ENCODE results near the gene AQP3. TPM values are rescaled to one million over a fixed set of nuclear protein-coding genes. Genes with fewer than 3 reads are reported as not detected.
"Not testable (repeated sequence)": the region's sequence is repeated elsewhere in the genome, so short reads cannot be mapped to it uniquely, and the experiment has no call there.

The AQP3 gene
- total and polyA plus RNA-seq, 2 donors = 129 to 256 TPM

- 13% methylated on average over 9 of the region's 9 CpGs for WGBS
- Histone ChIP-seq H3K4me3 (ENCODE audit: low read length in 2 of 2) (peak overlapping the region in 1 of 2 donors; percentile 19), H3K9me3 (ENCODE audit: control insufficient read depth in 2 of 2, insufficient read depth in 1 of 2, low read length in 1 of 2) (no peaks in the 10 kb centered on the region), H3K36me3 (ENCODE audit: control insufficient read depth in 2 of 2, insufficient read depth in 2 of 2, low read length in 1 of 2) (no peaks in the 10 kb centered on the region), H3K4me1 (ENCODE audit: control insufficient read depth in 2 of 2, insufficient read depth in 2 of 2, low read length in 2 of 2) (peaks cover 42 to 45% of the 10 kb centered on the region in 2 donors), H3K27me3 (ENCODE audit: control insufficient read depth in 2 of 2, insufficient read depth in 1 of 2, low read length in 1 of 2) (no peaks in the 10 kb centered on the region), H3K27ac (ENCODE audit: low read depth in 1 of 2, low read length in 1 of 2) (peak overlapping the region; percentile 86 to 88)
- DNase-seq (ENCODE audit: low read depth in 6 of 9, low spot score in 9 of 9) = peak; percentile 81 to 97 (median 92)
These were observed 31.8 kb downstream of the AQP3 start for GRCh38 chr9:33415501-33416038.

- H3K4me3 ChIP-seq (ENCODE audit: low read length in 2 of 2) = no peak overlapping the region
- H3K4me1 ChIP-seq (ENCODE audit: control insufficient read depth in 2 of 2, insufficient read depth in 2 of 2, low read length in 2 of 2) = peaks cover 42 to 45% of the 10 kb centered on the region in 2 donors
- WGBS = 88% methylated on average over 13 of the region's 13 CpGs
- no peaks in the 10 kb centered on the region for H3K27me3 ChIP-seq (ENCODE audit: control insufficient read depth in 2 of 2, insufficient read depth in 1 of 2, low read length in 1 of 2)
- H3K27ac ChIP-seq (ENCODE audit: low read depth in 1 of 2, low read length in 1 of 2) = peak overlapping the region; percentile 86 to 88
- H3K9me3 ChIP-seq (ENCODE audit: control insufficient read depth in 2 of 2, insufficient read depth in 1 of 2, low read length in 1 of 2) = no peaks in the 10 kb centered on the region
- DNase-seq (ENCODE audit: low read depth in 6 of 9, low spot score in 9 of 9) = no peak
- no peaks in the 10 kb centered on the region for H3K36me3 ChIP-seq (ENCODE audit: control insufficient read depth in 2 of 2, insufficient read depth in 2 of 2, low read length in 1 of 2)
These were observed 32.4 kb downstream of the AQP3 start for GRCh38 chr9:33414889-33415500.

GRCh38 chr9:33414268-33414667 lies 33.1 kb downstream of the AQP3 start:
- DNase-seq (ENCODE audit: low read depth in 6 of 9, low spot score in 9 of 9) = peak in 2 of 9 donors; percentile 7 to 65
- peak overlapping the region; percentile 86 to 88 for H3K27ac ChIP-seq (ENCODE audit: low read depth in 1 of 2, low read length in 1 of 2)
- H3K36me3 ChIP-seq (ENCODE audit: control insufficient read depth in 2 of 2, insufficient read depth in 2 of 2, low read length in 1 of 2) = no peaks in the 10 kb centered on the region
- H3K27me3 ChIP-seq (ENCODE audit: control insufficient read depth in 2 of 2, insufficient read depth in 1 of 2, low read length in 1 of 2) = no peaks in the 10 kb centered on the region
- WGBS = 50% methylated on average over 3 of the region's 3 CpGs
- H3K9me3 ChIP-seq (ENCODE audit: control insufficient read depth in 2 of 2, insufficient read depth in 1 of 2, low read length in 1 of 2) = no peaks in the 10 kb centered on the region
- no peak overlapping the region for H3K4me3 ChIP-seq (ENCODE audit: low read length in 2 of 2)
- peaks cover 42 to 45% of the 10 kb centered on the region in 2 donors for H3K4me1 ChIP-seq (ENCODE audit: control insufficient read depth in 2 of 2, insufficient read depth in 2 of 2, low read length in 2 of 2)

GRCh38 chr9:33408087-33408486 lies 39.3 kb downstream of the AQP3 start:
- Histone ChIP-seq H3K9me3 (ENCODE audit: control insufficient read depth in 2 of 2, insufficient read depth in 1 of 2, low read length in 1 of 2) (no peaks in the 10 kb centered on the region), H3K36me3 (ENCODE audit: control insufficient read depth in 2 of 2, insufficient read depth in 2 of 2, low read length in 1 of 2) (no peaks in the 10 kb centered on the region), H3K4me3 (ENCODE audit: low read length in 2 of 2) (no peak overlapping the region), H3K27ac (ENCODE audit: low read depth in 1 of 2, low read length in 1 of 2) (no peak overlapping the region), H3K27me3 (ENCODE audit: control insufficient read depth in 2 of 2, insufficient read depth in 1 of 2, low read length in 1 of 2) (no peaks in the 10 kb centered on the region), H3K4me1 (ENCODE audit: control insufficient read depth in 2 of 2, insufficient read depth in 2 of 2, low read length in 2 of 2) (peaks cover 11 to 28% of the 10 kb centered on the region in 2 donors)
- 95% methylated on average over 5 of the region's 5 CpGs for WGBS
- no peak for DNase-seq (ENCODE audit: low read depth in 6 of 9, low spot score in 9 of 9)

GRCh38 chr9:33407061-33407460 lies 40.3 kb downstream of the AQP3 start:
- Histone ChIP-seq H3K27me3 (ENCODE audit: control insufficient read depth in 2 of 2, insufficient read depth in 1 of 2, low read length in 1 of 2) (no peaks in the 10 kb centered on the region), H3K9me3 (ENCODE audit: control insufficient read depth in 2 of 2, insufficient read depth in 1 of 2, low read length in 1 of 2) (no peaks in the 10 kb centered on the region), H3K4me1 (ENCODE audit: control insufficient read depth in 2 of 2, insufficient read depth in 2 of 2, low read length in 2 of 2) (peaks cover 11 to 28% of the 10 kb centered on the region in 2 donors), H3K27ac (ENCODE audit: low read depth in 1 of 2, low read length in 1 of 2) (no peak overlapping the region), H3K36me3 (ENCODE audit: control insufficient read depth in 2 of 2, insufficient read depth in 2 of 2, low read length in 1 of 2) (no peaks in the 10 kb centered on the region), H3K4me3 (ENCODE audit: low read length in 2 of 2) (no peak overlapping the region)
- DNase-seq (ENCODE audit: low read depth in 6 of 9, low spot score in 9 of 9) = no peak
- WGBS = 99% methylated on average over 3 of the region's 3 CpGs

- H3K27me3 ChIP-seq (ENCODE audit: control insufficient read depth in 2 of 2, insufficient read depth in 1 of 2, low read length in 1 of 2) = no peaks in the 10 kb centered on the region
- peak in 4 of 9 donors; percentile 42 to 85 (median 70) for DNase-seq (ENCODE audit: low read depth in 6 of 9, low spot score in 9 of 9)
- H3K9me3 ChIP-seq (ENCODE audit: control insufficient read depth in 2 of 2, insufficient read depth in 1 of 2, low read length in 1 of 2) = no peaks in the 10 kb centered on the region
- H3K36me3 ChIP-seq (ENCODE audit: control insufficient read depth in 2 of 2, insufficient read depth in 2 of 2, low read length in 1 of 2) = no peaks in the 10 kb centered on the region
- peaks cover 11 to 28% of the 10 kb centered on the region in 2 donors for H3K4me1 ChIP-seq (ENCODE audit: control insufficient read depth in 2 of 2, insufficient read depth in 2 of 2, low read length in 2 of 2)
- WGBS = 95% methylated on average over 4 of the region's 4 CpGs
- peak overlapping the region in 1 of 2 donors; percentile 89 for H3K27ac ChIP-seq (ENCODE audit: low read depth in 1 of 2, low read length in 1 of 2)
- H3K4me3 ChIP-seq (ENCODE audit: low read length in 2 of 2) = no peak overlapping the region
These were observed 42.5 kb downstream of the AQP3 start for GRCh38 chr9:33404788-33405362.

- H3K4me3 ChIP-seq (ENCODE audit: low read length in 2 of 2) = no peak overlapping the region
- no peaks in the 10 kb centered on the region for H3K36me3 ChIP-seq (ENCODE audit: control insufficient read depth in 2 of 2, insufficient read depth in 2 of 2, low read length in 1 of 2)
- DNase-seq (ENCODE audit: low read depth in 6 of 9, low spot score in 9 of 9) = peak in 1 of 9 donors; percentile 4
- 96% methylated on average over 17 of the region's 17 CpGs for WGBS
- peaks cover 11 to 28% of the 10 kb centered on the region in 2 donors for H3K4me1 ChIP-seq (ENCODE audit: control insufficient read depth in 2 of 2, insufficient read depth in 2 of 2, low read length in 2 of 2)
- no peaks in the 10 kb centered on the region for H3K27me3 ChIP-seq (ENCODE audit: control insufficient read depth in 2 of 2, insufficient read depth in 1 of 2, low read length in 1 of 2)
- no peaks in the 10 kb centered on the region for H3K9me3 ChIP-seq (ENCODE audit: control insufficient read depth in 2 of 2, insufficient read depth in 1 of 2, low read length in 1 of 2)
- H3K27ac ChIP-seq (ENCODE audit: low read depth in 1 of 2, low read length in 1 of 2) = peak overlapping the region in 1 of 2 donors; percentile 89
These were observed 43.2 kb downstream of the AQP3 start for GRCh38 chr9:33403941-33404787.

GRCh38 chr9:33402371-33402770 lies 45.0 kb downstream of the AQP3 start, which contains the start of gene AQP7:
Gene AQP7 (minus strand): TSS chr9:33402568. CDS start chr9:33401262, 1,306 bp downstream.
- 92% methylated on average over 10 of the region's 10 CpGs for WGBS
- not testable (repeated sequence) for H3K27ac ChIP-seq (ENCODE audit: low read depth in 1 of 2, low read length in 1 of 2); H3K4me3 ChIP-seq (ENCODE audit: low read length in 2 of 2); H3K9me3 ChIP-seq (ENCODE audit: control insufficient read depth in 2 of 2, insufficient read depth in 1 of 2, low read length in 1 of 2); H3K36me3 ChIP-seq (ENCODE audit: control insufficient read depth in 2 of 2, insufficient read depth in 2 of 2, low read length in 1 of 2); DNase-seq (ENCODE audit: low read depth in 6 of 9, low spot score in 9 of 9); H3K27me3 ChIP-seq (ENCODE audit: control insufficient read depth in 2 of 2, insufficient read depth in 1 of 2, low read length in 1 of 2)
- H3K4me1 ChIP-seq (ENCODE audit: control insufficient read depth in 2 of 2, insufficient read depth in 2 of 2, low read length in 2 of 2) = peaks cover 11 to 28% of the 10 kb centered on the region in 2 donors
